Measurements from ENCODE around the gene ERCC6. TPM values are rescaled to one million over a fixed set of nuclear protein-coding genes. Genes with fewer than 3 reads are reported as not detected.

Gene ERCC6
- total RNA-seq, 1 experiment from 2014 or later: 18.2 TPM

- H2BK15ac ChIP-seq (ENCODE audit: low read depth, low read length): no peak overlapping the region
- WGBS (ENCODE audit: extremely low coverage, insufficient read length, low lambda C conversion rate): no CpG with 5 or more reads among the region's 1 CpG
- no peak overlapping the region for H3K23ac ChIP-seq (ENCODE audit: insufficient read length, low read depth, low read length)
- no peaks in the 10 kb centered on the region for H3K4me1 ChIP-seq (ENCODE audit: insufficient read depth, low read length)
- no peak overlapping the region for H4K8ac ChIP-seq (replicated peaks; ENCODE audit: insufficient read length, low read depth, low read length)
- H3K56ac ChIP-seq (ENCODE audit: insufficient read length, low read depth, low read length): no peak overlapping the region
- peaks cover 22% of the 10 kb centered on the region for H3K27me3 Mint-ChIP-seq (ENCODE audit: low read depth)
- H3T11ph ChIP-seq (ENCODE audit: low read length): no peak overlapping the region
- TF ChIP-seq CTCF (conservative IDR thresholded peaks at IDR 0.05): no peak
- no peak overlapping the region for H3K27ac ChIP-seq (ENCODE audit: insufficient read length, low read depth, low read length)
- H2BK12ac ChIP-seq (ENCODE audit: insufficient read length, low read depth, low read length): no peak overlapping the region
- H3K4me1 Mint-ChIP-seq: peaks cover 4 to 10% of the 10 kb centered on the region in 2 experiments; a peak in 3 of 4 replicates
- H2BK20ac ChIP-seq (ENCODE audit: low read depth, low read length, poor library complexity, severe bottlenecking): no peak overlapping the region
- H4K20me1 ChIP-seq (ENCODE audit: control insufficient read depth, insufficient read depth, insufficient read length): no peaks in the 10 kb centered on the region
- no peak for DNase-seq
- no peak overlapping the region for H2AK5ac ChIP-seq (ENCODE audit: insufficient read length, low read length)
- no peak overlapping the region for H4K91ac ChIP-seq (ENCODE audit: insufficient read length, low read depth, low read length)
- H2BK5ac ChIP-seq (ENCODE audit: insufficient read length, low read length): no peak overlapping the region
- H3K4me2 ChIP-seq (ENCODE audit: insufficient read depth, insufficient read length, low read length): no peak overlapping the region
- no peak overlapping the region for H3K14ac ChIP-seq (ENCODE audit: insufficient read depth, low read length)
- no peaks in the 10 kb centered on the region; a peak in 1 of 5 replicates for H3K9me3 Mint-ChIP-seq
- no peaks in the 10 kb centered on the region for H3K36me3 Mint-ChIP-seq (ENCODE audit: insufficient read depth in 1 of 3, low read depth in 3 of 3)
- no peaks in the 10 kb centered on the region for H3K79me2 ChIP-seq (ENCODE audit: insufficient read depth, low read length)
- no peaks in the 10 kb centered on the region for H3K79me1 ChIP-seq (ENCODE audit: insufficient read depth, low read depth, low read length, poor library complexity, severe bottlenecking)
- no peak overlapping the region for H3K9ac ChIP-seq (ENCODE audit: extremely low read depth, insufficient read length, low read length)
- no peak overlapping the region for H4K5ac ChIP-seq (ENCODE audit: insufficient read length, low read depth, low read length)
- H3K4me3 Mint-ChIP-seq: no peak overlapping the region
- no peak overlapping the region for H2BK120ac ChIP-seq (ENCODE audit: low read depth, low read length, poor library complexity, severe bottlenecking)
- H3K4ac ChIP-seq (ENCODE audit: low read depth, low read length): no peak overlapping the region
- no peaks in the 10 kb centered on the region for H3K27me3 ChIP-seq (ENCODE audit: insufficient read depth, low read length)
- H3K23me2 ChIP-seq (ENCODE audit: insufficient read length, low read depth, low read length, poor library complexity, severe bottlenecking): no peaks in the 10 kb centered on the region
- H2AFZ ChIP-seq (ENCODE audit: low read length): no peak overlapping the region
- H3K27ac Mint-ChIP-seq: no peak overlapping the region
- no peaks in the 10 kb centered on the region for H3K9me3 ChIP-seq (ENCODE audit: control insufficient read depth, low read depth, low read length)
- no peak overlapping the region for H3K18ac ChIP-seq (ENCODE audit: insufficient read length, low read depth, low read length)
These were observed 24.0 kb upstream of the ERCC6 start for GRCh38 chr10:49562893-49563292.
